HepG2 (cell line): ENCODE measurements around the gene GRK5. TPM values are rescaled to one million over a fixed set of nuclear protein-coding genes. Genes with fewer than 3 reads are reported as not detected.

Experiments used
- ATAC-seq: fragments of 200-7000 bp; cut with Tn5 transposase; 3 replicates; pipeline ENCODE4 v1.9.1; 2020; ENCODE audit warnings: mild to moderate bottlenecking, moderate library complexity
- BruUV-seq: library from RNA; stranded (reverse); fragments of 400-500 nt; replicated peaks from 2 replicates; lab custom pipeline; 2021; lab: Mats Ljungman, UMichigan
- CTCF ChIA-PET: fragments of 300-600 bp; formaldehyde crosslinking; extraction: SDS; loops from one replicate; lab custom pipeline; 2021; ENCODE audit warnings: low total read pairs, inconsistent platforms, low intra/inter-chr PET ratio; lab: Yijun Ruan, JAX
- POLR2A ChIA-PET: fragments of 350-600 bp; sonication (Branson Sonifier 250); formaldehyde crosslinking; loops from one replicate; lab custom pipeline; 2020; ENCODE audit warnings: antibody characterized with exemption, inconsistent platforms; lab: Yijun Ruan, JAX
- DNase-seq: peaks from one replicate; pipeline ENCODE4 v3.0.0-alpha.2; 2015; ENCODE audit warnings: low spot score
- FAIRE-seq: peaks from 3 replicates; lab custom pipeline; 2011; peaks lifted over from hg19 to GRCh38; lab: Jason Lieb, UNC
- H2AFZ ChIP-seq: one replicate; pipeline ENCODE4 v1.6.1; 2011; ENCODE audit warnings: low read length, inconsistent platforms
- H3K27ac ChIP-seq: fragments of 300-600 bp; 3 replicates; pipeline ENCODE4 v1.8.0; 2011; ENCODE audit warnings: mixed run types, mild to moderate bottlenecking, mixed read lengths, low read length, inconsistent platforms; ENCODE audit not compliant: insufficient read depth; ENCODE audit errors: extremely low read length
- H3K27me3 ChIP-seq, 2 experiments: fragments of 200-600 bp in 1 of 2; 2 replicates in 1 of 2; 3 replicates in 1 of 2; pipeline versions ENCODE4 v1.6.0 to v1.8.0; 2011; ENCODE audit warnings: low read length in 2 of 2, mild to moderate bottlenecking in 2 of 2, moderate library complexity in 2 of 2, inconsistent platforms in 1 of 2; ENCODE audit not compliant: insufficient read depth in 2 of 2, control insufficient read depth in 1 of 2
- H3K36me3 ChIP-seq, 2 experiments: fragments of 200-600 bp in 1 of 2; replicated peaks in 1 of 2; 2 replicates in 1 of 2; 3 replicates in 1 of 2; pipeline versions ENCODE4 v1.5.1 to v1.8.0; 2011; ENCODE audit warnings: low read length in 2 of 2, inconsistent platforms in 1 of 2; ENCODE audit not compliant: insufficient read depth in 2 of 2, control insufficient read depth in 1 of 2
- H3K4me1 ChIP-seq: 2 replicates; pipeline ENCODE4 v1.5.1; 2012; ENCODE audit warnings: low read length, inconsistent platforms; ENCODE audit not compliant: insufficient read depth
- H3K4me2 ChIP-seq: 2 replicates; pipeline ENCODE4 v1.6.0; 2011; ENCODE audit warnings: low read depth, low read length, inconsistent platforms
- H3K4me3 ChIP-seq, 3 experiments: fragments of 200-600 bp in 1 of 3; sonication (generic), shearing (Covaris generic) in 1 of 3; replicated peaks in 1 of 3; 2 replicates each; pipeline ENCODE4 v1.5.1; 2011 to 2016; ENCODE audit warnings: low read length in 3 of 3, inconsistent platforms in 2 of 3, low read depth in 2 of 3, mild to moderate bottlenecking in 2 of 3, control low read depth in 1 of 3, mixed read lengths in 1 of 3; ENCODE audit not compliant: insufficient read depth in 1 of 3
- H3K79me2 ChIP-seq: one replicate; pipeline ENCODE4 v1.6.1; 2011; ENCODE audit warnings: low read length, inconsistent platforms; ENCODE audit not compliant: insufficient read depth
- H3K9ac ChIP-seq: 2 replicates; pipeline ENCODE4 v1.6.0; 2011; ENCODE audit warnings: mild to moderate bottlenecking, low read depth, low read length, inconsistent platforms; ENCODE audit not compliant: insufficient read depth
- H3K9me3 ChIP-seq: 2 replicates; pipeline ENCODE4 v1.5.1; 2012; ENCODE audit warnings: mild to moderate bottlenecking, low read length
- H4K20me1 ChIP-seq: 2 replicates; pipeline ENCODE4 v1.6.0; 2011; ENCODE audit warnings: inconsistent platforms, mild to moderate bottlenecking, low read length, moderate library complexity; ENCODE audit not compliant: insufficient read depth
- AGO1 ChIP-seq: fragments of 200-400 bp; formaldehyde crosslinking; IDR thresholded peaks from 2 replicates; pipeline ENCODE4 v1.6.1; 2017; ENCODE audit warnings: mild to moderate bottlenecking, low read depth, low read length, moderate library complexity; ENCODE audit not compliant: poor library complexity, severe bottlenecking
- ETV5 ChIP-seq: IDR thresholded peaks from 2 replicates; pipeline ENCODE4 v1.6.1; 2018; ENCODE audit warnings: missing biosample characterization, missing genetic modification reagents, inconsistent platforms, borderline replicate concordance
- KLF6 ChIP-seq: IDR thresholded peaks from 2 replicates; pipeline ENCODE4 v1.8.0; 2016; ENCODE audit warnings: missing biosample characterization, missing genetic modification reagents
- SETDB1 ChIP-seq: sonication (generic); formaldehyde crosslinking; IDR thresholded peaks from 2 replicates; pipeline ENCODE4 v1.5.1; 2020; ENCODE audit warnings: missing genetic modification reagents, mild to moderate bottlenecking, borderline replicate concordance
- TAF1 ChIP-seq: sonication (generic); formaldehyde crosslinking; IDR thresholded peaks from 2 replicates; pipeline ENCODE4 v1.4.0; 2020; ENCODE audit warnings: missing genetic modification reagents
- ZNF567 ChIP-seq: sonication (generic); formaldehyde crosslinking; IDR thresholded peaks from 2 replicates; pipeline ENCODE4 v1.8.1; 2023; ENCODE audit warnings: mild to moderate bottlenecking, missing genetic modification reagents, borderline replicate concordance
- ZNF629 ChIP-seq: sonication (generic); formaldehyde crosslinking; conservative IDR thresholded peaks from 2 replicates; pipeline ENCODE4 v1.5.0; 2020; ENCODE audit warnings: missing genetic modification reagents
- ZNF891 ChIP-seq: sonication (generic); formaldehyde crosslinking; IDR thresholded peaks from 2 replicates; pipeline ENCODE4 v1.5.0; 2020; ENCODE audit warnings: mild to moderate bottlenecking, missing genetic modification reagents
- ZSCAN9 ChIP-seq: IDR thresholded peaks from 2 replicates; pipeline ENCODE4 v1.6.1; 2016; ENCODE audit warnings: borderline replicate concordance
- WGBS: methylation state at CpG from one replicate; pipeline ENCODE4 v1.1.6; 2017; ENCODE audit warnings: low lambda C conversion rate; 5-methylcytosine and 5-hydroxymethylcytosine counted together
- in situ Hi-C: cut with HindIII; loops from 2 replicates; pipeline ENCODE4 v1.10.0; 2017; ENCODE audit warnings: low pct_unique_long_range_greater_than_20kb; ENCODE audit not compliant: extremely low pct_ligation_motif_present
- intact Hi-C: fragments of 100-400 bp; cut with micrococcal nuclease; formaldehyde crosslinking; loops from one replicate; pipeline ENCODE4 v1.10.0; 2022; ENCODE audit not compliant: unreplicated experiment
- polyA plus RNA-seq, 8 experiments: library from polyadenylated mRNA; depleted of rRNA in 3 of 8; stranded (reverse) in 7 of 8; unstranded in 1 of 8; fragments of >200 nt; fragmentation: Illumina TruSeq in 4 of 8; extraction: Trizol in 4 of 8; gene quantifications; 2 replicates each; pipeline versions ENCODE4 v1.2.1 to v1.2.3, GENCODE V29; 2011 to 2016; ENCODE audit warnings: low read depth in 4 of 8, missing spikeins in 1 of 8, mixed read lengths in 1 of 8; ENCODE audit not compliant: insufficient read depth in 1 of 8
- total RNA-seq, 5 experiments: library from RNA; depleted of rRNA; stranded (reverse); fragments of >200 nt; fragmentation: Illumina TruSeq; extraction: Trizol; gene quantifications; 2 replicates each; pipeline ENCODE4 v1.2.3, GENCODE V29; 2016; ENCODE audit warnings: low read depth in 1 of 5
- TF ChIP-seq, protein P1 (sequence below): sonication (generic); IDR thresholded peaks from 2 replicates; pipeline ENCODE4 v1.6.1; 2016; ENCODE audit warnings: low read depth, borderline replicate concordance

GRK5 gene
- total and polyA plus RNA-seq, 2 of the 13 experiments (the other 11 are each of a cell fraction or from before 2014, with no cell fraction given), result 10.4 to 12.6 TPM

DNA sequence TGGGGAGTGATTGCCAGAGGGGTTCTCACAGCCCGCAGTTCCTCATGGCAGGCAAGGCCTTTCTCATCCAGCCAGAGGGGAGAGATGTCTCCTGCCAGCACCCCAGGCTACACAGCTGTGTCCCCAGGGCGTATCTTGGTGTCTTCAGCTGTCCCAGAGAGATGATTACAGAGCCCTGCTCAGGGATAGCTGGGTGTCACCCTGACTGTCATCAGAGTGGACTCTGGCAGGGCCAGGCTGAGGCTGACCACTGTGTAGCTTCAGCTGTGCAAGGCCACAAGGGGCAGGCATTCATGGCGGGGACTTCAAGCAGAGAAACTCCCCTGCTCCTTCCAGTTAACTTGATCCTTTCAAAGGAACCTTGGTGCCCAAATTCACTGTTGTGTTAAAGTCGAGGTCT is 211.0 kb downstream of the GRK5 start:
- no peaks in the 10 kb centered on the region; a peak in 1 of 5 replicates for H3K36me3 ChIP-seq
- POLR2A ChIA-PET, result interaction anchor here (1.0 to 1.1 kb wide), 2 partner anchors 96 to 212 kb away, joined by 3 read pairs; no protein-coding TSS in a partner anchor
- no peak for FAIRE-seq
- H4K20me1 ChIP-seq, result no peaks in the 10 kb centered on the region
- H3K79me2 ChIP-seq, result no peaks in the 10 kb centered on the region
- CTCF ChIA-PET, result no interaction called here
- no peak overlapping the region for H3K4me3 ChIP-seq
- peaks cover 12% of the 10 kb centered on the region for H3K4me1 ChIP-seq
- H2AFZ ChIP-seq, result no peak overlapping the region
- peak; percentile 56 for ATAC-seq
- intact Hi-C loops (no loop called here), in situ Hi-C loops (loop anchor here (5.0 kb wide), 1 partner anchor 221 kb away; no protein-coding TSS in a partner anchor)
- no peak overlapping the region for H3K4me2 ChIP-seq
- no peaks in the 10 kb centered on the region for H3K27me3 ChIP-seq
- 60% methylated on average over 2 of the region's 4 CpGs for WGBS
- TF ChIP-seq ETV5, result no peak
- TF ChIP-seq, protein P1, sequence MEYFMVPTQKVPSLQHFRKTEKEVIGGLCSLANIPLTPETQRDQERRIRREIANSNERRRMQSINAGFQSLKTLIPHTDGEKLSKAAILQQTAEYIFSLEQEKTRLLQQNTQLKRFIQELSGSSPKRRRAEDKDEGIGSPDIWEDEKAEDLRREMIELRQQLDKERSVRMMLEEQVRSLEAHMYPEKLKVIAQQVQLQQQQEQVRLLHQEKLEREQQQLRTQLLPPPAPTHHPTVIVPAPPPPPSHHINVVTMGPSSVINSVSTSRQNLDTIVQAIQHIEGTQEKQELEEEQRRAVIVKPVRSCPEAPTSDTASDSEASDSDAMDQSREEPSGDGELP, result no peak
- no peak for TF ChIP-seq TAF1 (CRISPR knock-in tag)
- TF ChIP-seq SETDB1 (CRISPR knock-in tag), result no peak
- TF ChIP-seq ZSCAN9 (CRISPR knock-in tag), result no peak
- no peak for TF ChIP-seq AGO1
- TF ChIP-seq KLF6 (CRISPR knock-in tag), result no peak
- TF ChIP-seq ZNF891 (CRISPR knock-in tag), result no peak
- no peak overlapping the region for H3K9ac ChIP-seq
- H3K27ac ChIP-seq, result no peak overlapping the region
- DNase-seq, result no peak
- BruUV-seq, result no TSS peak
- no peaks in the 10 kb centered on the region for H3K9me3 ChIP-seq

DNA sequence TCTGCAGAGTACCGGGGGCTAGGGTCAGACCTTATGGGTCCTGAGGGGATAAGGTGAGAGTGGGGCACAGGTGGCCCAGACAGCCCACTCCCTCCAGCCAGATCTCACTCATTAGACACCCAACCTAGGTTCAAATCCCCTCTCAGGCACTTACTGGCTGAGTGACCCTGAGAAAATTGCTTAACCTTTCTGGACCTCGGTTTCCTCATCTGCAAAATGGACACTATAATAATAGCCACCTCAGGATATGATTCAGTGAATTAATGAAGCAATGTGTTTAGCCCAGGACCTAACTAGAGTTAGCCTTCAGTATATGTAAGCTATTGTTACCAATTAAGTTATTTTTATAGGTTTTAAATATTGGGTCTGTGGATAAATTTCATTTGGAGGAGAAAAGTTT is 212.6 kb downstream of the GRK5 start:
- no peaks in the 10 kb centered on the region for H4K20me1 ChIP-seq
- H3K9me3 ChIP-seq, result no peaks in the 10 kb centered on the region
- DNase-seq, result no peak
- no peak overlapping the region for H3K9ac ChIP-seq
- H3K4me2 ChIP-seq, result no peak overlapping the region
- POLR2A ChIA-PET, result no interaction called here
- BruUV-seq, result no TSS peak
- ATAC-seq, result no peak
- in situ Hi-C loops (loop anchor here (5.0 kb wide), 1 partner anchor 223 kb away; no protein-coding TSS in a partner anchor), intact Hi-C loops (no loop called here)
- H3K79me2 ChIP-seq, result no peaks in the 10 kb centered on the region
- no peaks in the 10 kb centered on the region for H3K27me3 ChIP-seq
- peak; percentile 69 for TF ChIP-seq ZNF629
- no peak for TF ChIP-seq ZNF567 (CRISPR knock-in tag)
- CTCF ChIA-PET, result interaction anchor here (1.3 kb wide), 1 partner anchor 221 kb away, joined by 4 read pairs; no protein-coding TSS in a partner anchor
- no peak overlapping the region for H3K4me3 ChIP-seq
- H3K27ac ChIP-seq, result no peak overlapping the region
- no peak for FAIRE-seq
- 82% methylated on average over 1 of the region's 2 CpGs for WGBS
- H3K4me1 ChIP-seq, result no peaks in the 10 kb centered on the region
- peaks cover 0 to 3% of the 10 kb centered on the region in 2 experiments; a peak in 1 of 5 replicates for H3K36me3 ChIP-seq
- H2AFZ ChIP-seq, result no peak overlapping the region
